OCI-LY1 (cell line): Measurements from ENCODE around the gene TRIM25.

ENCODE experiments used
- H2AFZ ChIP-seq: fragments of 200-600 bp; sonication (generic), shearing (Covaris generic); 2 replicates; pipeline ENCODE4 v1.6.0; 2014; ENCODE audit warnings: antibody characterized with exemption, mild to moderate bottlenecking, low read length
- H3F3A ChIP-seq: fragments of 200-600 bp; sonication (generic), shearing (Covaris generic); 2 replicates; pipeline ENCODE4 v1.6.0; 2014; ENCODE audit warnings: mild to moderate bottlenecking, antibody characterized with exemption, low read length, moderate library complexity; ENCODE audit not compliant: insufficient read depth
- H3K27ac ChIP-seq: fragments of 200-600 bp; sonication (generic); 2 replicates; pipeline ENCODE4 v1.5.1; 2014; ENCODE audit warnings: low read length, mixed run types, mild to moderate bottlenecking, low read depth; ENCODE audit not compliant: poor library complexity, severe bottlenecking
- H3K27me3 ChIP-seq: fragments of 200-600 bp; sonication (generic); 2 replicates; pipeline ENCODE4 v1.6.0; 2014; ENCODE audit warnings: antibody characterized with exemption, mild to moderate bottlenecking, low read length, moderate library complexity; ENCODE audit not compliant: insufficient read depth
- H3K36me3 ChIP-seq: fragments of 200-600 bp; sonication (generic); 2 replicates; pipeline ENCODE4 v1.6.1; 2014; ENCODE audit warnings: mild to moderate bottlenecking, antibody characterized with exemption, low read length, moderate library complexity, mixed read lengths; ENCODE audit not compliant: insufficient read depth
- H3K4me1 ChIP-seq: fragments of 200-600 bp; sonication (generic); 2 replicates; pipeline ENCODE4 v1.5.1; 2014; ENCODE audit warnings: mild to moderate bottlenecking, low read length, moderate library complexity; ENCODE audit not compliant: insufficient read depth, severe bottlenecking
- H3K4me2 ChIP-seq: fragments of 200-600 bp; sonication (generic), shearing (Covaris generic); 2 replicates; pipeline ENCODE4 v1.6.1; 2014; ENCODE audit warnings: low read length
- H3K4me3 ChIP-seq: fragments of 200-600 bp; sonication (generic); 2 replicates; pipeline ENCODE4 v1.5.1; 2014; ENCODE audit warnings: low read length, low read depth, mild to moderate bottlenecking, mixed read lengths; ENCODE audit not compliant: poor library complexity, severe bottlenecking
- H3K79me2 ChIP-seq: fragments of 200-600 bp; shearing (Covaris generic); 2 replicates; pipeline ENCODE4 v1.6.1; 2016; ENCODE audit warnings: mixed run types, low read length, mixed read lengths; ENCODE audit not compliant: insufficient read depth
- H3K9ac ChIP-seq: fragments of 200-600 bp; sonication (generic), shearing (Covaris generic); 2 replicates; pipeline ENCODE4 v1.6.1; 2014; ENCODE audit warnings: mild to moderate bottlenecking, low read length, mixed read lengths
- H3K9me2 ChIP-seq: fragments of 200-600 bp; sonication (generic), shearing (Covaris generic); 2 replicates; pipeline ENCODE4 v1.6.1; 2014; ENCODE audit warnings: low read depth, mild to moderate bottlenecking, low read length, mixed read lengths
- H3K9me3 ChIP-seq: fragments of 200-600 bp; shearing (Covaris generic); 2 replicates; pipeline ENCODE4 v1.6.1; 2014; ENCODE audit warnings: low read length, mixed read lengths
- H4K20me1 ChIP-seq: fragments of 200-600 bp; sonication (generic), shearing (Covaris generic); 2 replicates; pipeline ENCODE4 v1.6.0; 2016; ENCODE audit warnings: mild to moderate bottlenecking, low read length; ENCODE audit not compliant: insufficient read depth
- EZH2 ChIP-seq: fragments of 200-600 bp; sonication (generic), shearing (Covaris generic); IDR thresholded peaks from 2 replicates; pipeline ENCODE4 v1.8.0; 2017; ENCODE audit warnings: borderline replicate concordance, mixed run types, mild to moderate bottlenecking, antibody characterized with exemption, low read length, moderate library complexity, mixed read lengths
- TF ChIP-seq, protein P1 (sequence below): fragments of 200-600 bp; sonication (generic), shearing (Covaris generic); IDR thresholded peaks from 2 replicates; pipeline ENCODE4 v1.5.1; 2017; ENCODE audit warnings: mild to moderate bottlenecking, antibody characterized with exemption, low read length, moderate library complexity, mixed read lengths

The TRIM25 gene

DNA sequence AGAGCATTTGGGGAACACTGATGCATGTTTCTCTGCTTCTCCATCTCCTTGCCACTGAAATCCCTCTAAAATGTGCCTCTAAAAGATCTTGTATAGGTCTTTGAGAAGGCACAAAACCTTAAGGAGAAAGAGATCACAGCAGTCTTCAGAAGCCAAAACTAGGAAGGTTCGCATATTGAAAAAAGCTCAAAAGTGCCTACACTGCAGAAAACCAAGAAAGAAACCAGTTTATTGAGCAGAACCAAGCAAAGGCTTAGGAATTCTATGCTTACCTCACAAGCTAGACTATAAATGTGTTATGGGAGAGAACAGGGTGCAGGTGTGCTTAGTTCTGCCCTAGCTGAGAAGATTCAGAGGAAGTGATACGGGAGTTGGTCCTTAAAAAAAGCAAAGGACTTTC lies 63.3 kb downstream of the TRIM25 start:
- no peak overlapping the region for H3K4me3 ChIP-seq
- no peak overlapping the region for H3K9ac ChIP-seq
- H3K79me2 ChIP-seq: no peaks in the 10 kb centered on the region
- H4K20me1 ChIP-seq: no peaks in the 10 kb centered on the region
- TF ChIP-seq EZH2: no peak
- TF ChIP-seq, protein P1, sequence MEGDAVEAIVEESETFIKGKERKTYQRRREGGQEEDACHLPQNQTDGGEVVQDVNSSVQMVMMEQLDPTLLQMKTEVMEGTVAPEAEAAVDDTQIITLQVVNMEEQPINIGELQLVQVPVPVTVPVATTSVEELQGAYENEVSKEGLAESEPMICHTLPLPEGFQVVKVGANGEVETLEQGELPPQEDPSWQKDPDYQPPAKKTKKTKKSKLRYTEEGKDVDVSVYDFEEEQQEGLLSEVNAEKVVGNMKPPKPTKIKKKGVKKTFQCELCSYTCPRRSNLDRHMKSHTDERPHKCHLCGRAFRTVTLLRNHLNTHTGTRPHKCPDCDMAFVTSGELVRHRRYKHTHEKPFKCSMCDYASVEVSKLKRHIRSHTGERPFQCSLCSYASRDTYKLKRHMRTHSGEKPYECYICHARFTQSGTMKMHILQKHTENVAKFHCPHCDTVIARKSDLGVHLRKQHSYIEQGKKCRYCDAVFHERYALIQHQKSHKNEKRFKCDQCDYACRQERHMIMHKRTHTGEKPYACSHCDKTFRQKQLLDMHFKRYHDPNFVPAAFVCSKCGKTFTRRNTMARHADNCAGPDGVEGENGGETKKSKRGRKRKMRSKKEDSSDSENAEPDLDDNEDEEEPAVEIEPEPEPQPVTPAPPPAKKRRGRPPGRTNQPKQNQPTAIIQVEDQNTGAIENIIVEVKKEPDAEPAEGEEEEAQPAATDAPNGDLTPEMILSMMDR: no peak
- no peak overlapping the region for H3K4me2 ChIP-seq
- H3K27ac ChIP-seq: peak overlapping the region; percentile 44
- H3K4me1 ChIP-seq: peaks cover 10% of the 10 kb centered on the region
- H3F3A ChIP-seq: no peaks in the 10 kb centered on the region
- no peaks in the 10 kb centered on the region for H3K27me3 ChIP-seq
- H3K36me3 ChIP-seq: peaks cover 77% of the 10 kb centered on the region
- no peaks in the 10 kb centered on the region for H3K9me2 ChIP-seq
- H3K9me3 ChIP-seq: no peaks in the 10 kb centered on the region
- H2AFZ ChIP-seq: no peak overlapping the region

- Histone ChIP-seq H3K9me2 (no peaks in the 10 kb centered on the region), H3K27me3 (no peaks in the 10 kb centered on the region), H3K36me3 (peaks cover 76% of the 10 kb centered on the region), H3K4me2 (no peak overlapping the region), H4K20me1 (no peaks in the 10 kb centered on the region), H2AFZ (no peak overlapping the region), H3K9ac (no peak overlapping the region), H3K79me2 (no peaks in the 10 kb centered on the region), H3K4me3 (no peak overlapping the region), H3K9me3 (no peaks in the 10 kb centered on the region), H3K27ac (no peak overlapping the region), H3K4me1 (peaks cover 10% of the 10 kb centered on the region), H3F3A (no peaks in the 10 kb centered on the region)
- no peak for TF ChIP-seq EZH2
- TF ChIP-seq, protein P1: no peak
Observed at GRCh38 chr17:56849131-56849530, 64.7 kb downstream of the TRIM25 start.

GRCh38 chr17:56847106-56847505 lies 66.7 kb downstream of the TRIM25 start:
- H3K4me1 ChIP-seq: peaks cover 10% of the 10 kb centered on the region
- H3K9ac ChIP-seq: no peak overlapping the region
- no peaks in the 10 kb centered on the region for H3F3A ChIP-seq
- H3K79me2 ChIP-seq: no peaks in the 10 kb centered on the region
- no peak overlapping the region for H2AFZ ChIP-seq
- peaks cover 61% of the 10 kb centered on the region; the same call in 1 of the 2 replicates for H3K36me3 ChIP-seq
- no peaks in the 10 kb centered on the region for H4K20me1 ChIP-seq
- H3K4me3 ChIP-seq: no peak overlapping the region
- no peaks in the 10 kb centered on the region for H3K9me3 ChIP-seq
- H3K4me2 ChIP-seq: no peak overlapping the region
- no peak overlapping the region for H3K27ac ChIP-seq
- H3K27me3 ChIP-seq: no peaks in the 10 kb centered on the region
- TF ChIP-seq, protein P1: no peak
- no peak for TF ChIP-seq EZH2
- no peaks in the 10 kb centered on the region for H3K9me2 ChIP-seq
